SU-DHL-6 (cell line): ENCODE measurements around the gene CADPS.

Experiments
- CTCF ChIP-seq: fragments of 200-600 bp; sonication (generic); IDR thresholded peaks from one replicate; pipeline ENCODE4 v1.5.1; 2017; ENCODE audit warnings: antibody characterized with exemption, mild to moderate bottlenecking, low read length, moderate library complexity; ENCODE audit not compliant: insufficient read depth, poor library complexity, severe bottlenecking
- EZH2phosphoT487 ChIP-seq: fragments of 200-600 bp; sonication (generic), shearing (Covaris generic); conservative IDR thresholded peaks from 2 replicates; pipeline ENCODE4 v1.6.1; 2018; ENCODE audit warnings: mild to moderate bottlenecking, antibody characterized with exemption, low read length, moderate library complexity, mixed read lengths

DNA sequence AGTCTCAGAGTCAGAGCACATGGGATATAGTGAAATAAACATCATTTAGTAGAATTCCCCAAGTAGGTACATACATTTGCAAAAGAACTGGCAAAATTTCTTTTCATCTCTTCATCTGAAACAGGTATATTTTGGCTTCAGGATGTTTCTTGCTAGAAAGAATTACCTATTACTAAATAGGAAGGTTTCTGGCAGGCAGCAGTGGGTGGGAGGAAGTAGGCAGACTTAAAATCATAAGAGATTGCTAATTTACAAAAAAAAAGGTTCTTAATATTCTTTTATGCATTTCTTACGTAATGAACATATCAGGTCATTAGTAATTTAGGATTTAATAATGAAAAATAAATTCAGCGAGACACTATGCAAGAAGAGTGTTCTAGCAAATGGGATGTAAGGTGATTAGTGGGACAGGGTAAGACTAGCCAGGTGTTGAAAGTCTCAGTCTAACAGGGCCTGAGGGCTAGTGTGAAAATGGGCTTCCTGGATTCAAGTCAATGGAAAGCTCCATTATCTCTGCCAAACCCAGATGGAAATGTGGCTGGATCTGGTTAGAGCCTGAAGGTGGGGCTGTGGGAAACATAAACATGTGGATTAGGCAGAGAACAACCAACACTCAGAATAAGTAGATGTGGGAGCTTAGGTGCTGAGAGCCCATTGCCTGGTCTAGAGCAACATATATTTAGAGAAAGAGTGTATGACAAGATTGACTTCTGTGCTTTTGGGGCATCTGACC is 374.5 kb downstream of the CADPS start:
- no peak for TF ChIP-seq CTCF
- no peak for TF ChIP-seq EZH2phosphoT487
